AG04449 (cell line): ENCODE data around the gene GBF1.

ENCODE experiments used
- CTCF ChIA-PET: fragments of 350-600 bp; formaldehyde crosslinking; extraction: SDS; loops from one replicate; lab custom pipeline; 2021; ENCODE audit warnings: antibody characterized with exemption; lab: Yijun Ruan, JAX
- POLR2A ChIA-PET: fragments of 400-600, 350-600 bp; formaldehyde crosslinking; extraction: SDS; loops from one replicate; lab custom pipeline; 2020; ENCODE audit warnings: antibody characterized with exemption, inconsistent platforms; lab: Yijun Ruan, JAX
- DNase-seq: peaks from one replicate; pipeline ENCODE4 v3.0.0-alpha.2; 2010; ENCODE audit warnings: low read depth, low spot score
- H3K4me3 ChIP-seq: 2 replicates; pipeline ENCODE4 v1.5.1; 2011; ENCODE audit warnings: low read depth, mild to moderate bottlenecking, control low read depth, low read length
- CTCF ChIP-seq: IDR thresholded peaks from one replicate; pipeline ENCODE4 v1.5.1; 2011; ENCODE audit warnings: mild to moderate bottlenecking, moderate library complexity, low read length, control low read depth, inconsistent platforms; ENCODE audit not compliant: insufficient read depth; ENCODE audit errors: missing control alignments

The GBF1 gene

GRCh38 chr10:102310361-102311024 is 65.2 kb downstream of the GBF1 start:
- ChIA-PET CTCF (interaction anchor here (1.1 to 1.3 kb wide), 2 partner anchors 42 to 81 kb away, joined by 3 to 5 read pairs; no protein-coding TSS in a partner anchor), POLR2A (interaction anchor here (0.6 to 0.7 kb wide), 2 partner anchors 8 to 9 kb away, joined by 3 read pairs; no protein-coding TSS in a partner anchor)

GRCh38 chr10:102311025-102311420 is 65.7 kb downstream of the GBF1 start:
- H3K4me3 ChIP-seq: no peak overlapping the region
- CTCF ChIA-PET: interaction anchor here (1.1 to 1.4 kb wide), 3 partner anchors 19 to 81 kb away, joined by 3 to 5 read pairs (median 3); no protein-coding TSS in a partner anchor
- DNase-seq: no peak
- POLR2A ChIA-PET: interaction anchor here (0.7 kb wide), 1 partner anchor 9 kb away, joined by 3 read pairs; no protein-coding TSS in a partner anchor
- no peak for TF ChIP-seq CTCF

More at GRCh38 chr10:102310361-102311024, 65.2 kb downstream of the GBF1 start:
- no peak for DNase-seq
- no peak for TF ChIP-seq CTCF
- H3K4me3 ChIP-seq: no peak overlapping the region

GRCh38 chr10:102312683-102313082 is 67.4 kb downstream of the GBF1 start:
- CTCF ChIA-PET: interaction anchor here (0.9 to 2.7 kb wide), 10 partner anchors 10 to 271 kb away, joined by 3 to 12 read pairs (median 4); no protein-coding TSS in a partner anchor
- no peak overlapping the region for H3K4me3 ChIP-seq
- DNase-seq: no peak
- POLR2A ChIA-PET: interaction anchor here (0.6 to 1.2 kb wide), 2 partner anchors 165 to 198 kb away, joined by 3 read pairs; no protein-coding TSS in a partner anchor
- TF ChIP-seq CTCF: no peak

- ChIA-PET POLR2A (interaction anchor here (0.6 kb wide), 1 partner anchor 165 kb away, joined by 3 read pairs; no protein-coding TSS in a partner anchor), CTCF (interaction anchor here (0.9 to 2.7 kb wide), 11 partner anchors 9 to 270 kb away, joined by 3 to 12 read pairs (median 3); no protein-coding TSS in a partner anchor)
- no peak overlapping the region for H3K4me3 ChIP-seq
- TF ChIP-seq CTCF: no peak
- DNase-seq: no peak
Observed at GRCh38 chr10:102313221-102313896, 68.0 kb downstream of the GBF1 start.

- CTCF ChIA-PET: no interaction called here
- no peak for TF ChIP-seq CTCF
Observed at GRCh38 chr10:102314801-102315200, 69.5 kb downstream of the GBF1 start.

More at GRCh38 chr10:102314801-102315200, 69.5 kb downstream of the GBF1 start:
- DNase-seq: no peak
- POLR2A ChIA-PET: no interaction called here
- no peak overlapping the region for H3K4me3 ChIP-seq
